SK-N-SH (cell line): Measurements from ENCODE around the gene JMJD8. TPM values are rescaled to one million over a fixed set of nuclear protein-coding genes. Genes with fewer than 3 reads are reported as not detected.
A peak's percentile ranks its signal among the peaks of the same experiment; 100 is the strongest.

Experiments
- CTCF ChIA-PET: fragments of 300-600, 350-600 bp; formaldehyde crosslinking; extraction: SDS; loops from one replicate; lab custom pipeline; 2021; lab: Yijun Ruan, JAX
- POLR2A ChIA-PET: fragments of 350-600 bp; sonication (Branson Sonifier 250); formaldehyde crosslinking; extraction: SDS; loops from one replicate; lab custom pipeline; 2020; ENCODE audit warnings: antibody characterized with exemption, inconsistent platforms; lab: Yijun Ruan, JAX
- DNase-seq: peaks from one replicate; pipeline ENCODE4 v3.0.0; 2012
- H2AFZ ChIP-seq: fragments of 200-600 bp; sonication (generic); 2 replicates; pipeline ENCODE4 v1.8.1; 2016; ENCODE audit warnings: antibody characterized with exemption, mild to moderate bottlenecking, low read depth
- H3F3A ChIP-seq: fragments of 200-600 bp; sonication (generic); replicated peaks from 2 replicates; pipeline ENCODE3; 2016; ENCODE audit warnings: antibody characterized with exemption, mild to moderate bottlenecking; ENCODE audit not compliant: insufficient read depth
- H3K27ac ChIP-seq, 2 experiments: fragments of 200-500 bp in 1 of 2; fragments of 200-600 bp in 1 of 2; sonication (Bioruptor generic) in 1 of 2; sonication (generic), shearing (Covaris generic) in 1 of 2; 2 replicates each; pipeline versions ENCODE4 v1.5.1 to v1.6.1; 2014 to 2016; ENCODE audit warnings: low read depth in 2 of 2, inconsistent platforms in 1 of 2, low read length in 1 of 2, mild to moderate bottlenecking in 1 of 2, mixed read lengths in 1 of 2
- H3K27me3 ChIP-seq: fragments of 200-600 bp; sonication (generic), shearing (Covaris generic); 2 replicates; pipeline ENCODE4 v1.6.1; 2016; ENCODE audit warnings: mixed run types; ENCODE audit not compliant: insufficient read depth
- H3K36me3 ChIP-seq, 2 experiments: fragments of 200-500 bp in 1 of 2; fragments of 200-600 bp in 1 of 2; sonication (Bioruptor generic) in 1 of 2; sonication (generic) in 1 of 2; replicated peaks in 1 of 2; 2 replicates each; pipeline versions ENCODE3 to v1.5.1; 2014 to 2016; ENCODE audit warnings: low read length in 1 of 2, mild to moderate bottlenecking in 1 of 2; ENCODE audit not compliant: insufficient read depth in 2 of 2, control insufficient read depth in 1 of 2
- H3K4me1 ChIP-seq, 2 experiments: fragments of 200-500 bp in 1 of 2; fragments of 200-600 bp in 1 of 2; sonication (Bioruptor generic) in 1 of 2; sonication (generic), shearing (Covaris generic) in 1 of 2; 2 replicates each; pipeline versions ENCODE4 v1.5.1 to v1.6.1; 2014 to 2016; ENCODE audit warnings: low read depth in 1 of 2, low read length in 1 of 2, mixed run types in 1 of 2; ENCODE audit not compliant: insufficient read depth in 2 of 2, control insufficient read depth in 1 of 2
- H3K4me2 ChIP-seq: fragments of 200-600 bp; sonication (generic), shearing (Covaris generic); 2 replicates; pipeline ENCODE4 v1.6.1; 2017; ENCODE audit warnings: mixed run types
- H3K4me3 ChIP-seq, 2 experiments: fragments of 200-500 bp in 1 of 2; fragments of 200-600 bp in 1 of 2; sonication (Bioruptor generic) in 1 of 2; sonication (generic), shearing (Covaris generic) in 1 of 2; 2 replicates each; pipeline versions ENCODE4 v1.5.1 to v1.8.1; 2014 to 2016; ENCODE audit warnings: low read depth in 2 of 2, inconsistent platforms in 1 of 2, low read length in 1 of 2, mild to moderate bottlenecking in 1 of 2, mixed read lengths in 1 of 2, moderate library complexity in 1 of 2
- H3K79me2 ChIP-seq: fragments of 200-600 bp; sonication (generic); 2 replicates; pipeline ENCODE4 v1.8.1; 2017; ENCODE audit warnings: mild to moderate bottlenecking; ENCODE audit not compliant: insufficient read depth
- H3K9ac ChIP-seq: fragments of 200-600 bp; sonication (generic); 2 replicates; pipeline ENCODE4 v1.6.1; 2017; ENCODE audit warnings: mixed run types
- H3K9me2 ChIP-seq: fragments of 200-600 bp; sonication (generic); 2 replicates; pipeline ENCODE4 v1.6.1; 2017; ENCODE audit warnings: mixed run types
- H3K9me3 ChIP-seq: fragments of 200-600 bp; sonication (generic); 2 replicates; pipeline ENCODE4 v1.6.1; 2017; ENCODE audit warnings: mixed run types, mild to moderate bottlenecking, moderate library complexity
- H4K20me1 ChIP-seq: fragments of 200-600 bp; sonication (generic); 2 replicates; pipeline ENCODE4 v1.6.1; 2017; ENCODE audit warnings: mild to moderate bottlenecking, mixed run types; ENCODE audit not compliant: insufficient read depth
- CHD2 ChIP-seq: fragments of 150-350 bp; IDR thresholded peaks from 2 replicates; pipeline ENCODE4 v1.6.1; 2018; ENCODE audit warnings: low read length; ENCODE audit not compliant: partially characterized antibody
- CTCF ChIP-seq: fragments of 200-600 bp; sonication (generic); IDR thresholded peaks from 2 replicates; pipeline ENCODE4 v1.6.1; 2017; ENCODE audit warnings: antibody characterized with exemption, mild to moderate bottlenecking, moderate library complexity
- ELF1 ChIP-seq: IDR thresholded peaks from 2 replicates; pipeline ENCODE4 v1.4.0; 2012
- EP300 ChIP-seq, 2 experiments: IDR thresholded peaks; 2 replicates each; pipeline versions ENCODE4 v1.4.0 to v1.6.1; 2012; ENCODE audit warnings: borderline replicate concordance in 1 of 2, low read depth in 1 of 2, low read length in 1 of 2
- FOXJ3 ChIP-seq: sonication (generic); formaldehyde crosslinking; IDR thresholded peaks from 2 replicates; pipeline ENCODE4 v1.5.1; 2020; ENCODE audit warnings: mild to moderate bottlenecking, missing genetic modification reagents
- FOXM1 ChIP-seq: IDR thresholded peaks from 2 replicates; pipeline ENCODE4 v1.4.0; 2012; ENCODE audit warnings: low read depth, mild to moderate bottlenecking
- GABPA ChIP-seq: IDR thresholded peaks from 2 replicates; pipeline ENCODE4 v1.4.0; 2012; ENCODE audit warnings: low read depth, mild to moderate bottlenecking
- GATA2 ChIP-seq: sonication (generic); formaldehyde crosslinking; IDR thresholded peaks from 2 replicates; pipeline ENCODE4 v1.5.0; 2020; ENCODE audit warnings: mild to moderate bottlenecking, missing genetic modification reagents
- IRF3 ChIP-seq: fragments of 150-350 bp; IDR thresholded peaks from 2 replicates; pipeline ENCODE4 v1.6.1; 2016; ENCODE audit warnings: mild to moderate bottlenecking, low read depth, low read length
- JUND ChIP-seq: IDR thresholded peaks from 2 replicates; pipeline ENCODE4 v1.4.0; 2012
- MAX ChIP-seq: IDR thresholded peaks from 2 replicates; pipeline ENCODE4 v1.4.0; 2012; ENCODE audit warnings: low read depth
- MEF2A ChIP-seq: IDR thresholded peaks from 2 replicates; pipeline ENCODE4 v1.4.0; 2012; ENCODE audit warnings: low read depth, borderline replicate concordance
- NFIC ChIP-seq: IDR thresholded peaks from 2 replicates; pipeline ENCODE4 v1.4.0; 2012; ENCODE audit warnings: borderline replicate concordance
- NRF1 ChIP-seq: IDR thresholded peaks from 2 replicates; pipeline ENCODE4 v1.6.1; 2012; ENCODE audit warnings: low read depth, mild to moderate bottlenecking, low read length
- PBX3 ChIP-seq: IDR thresholded peaks from 2 replicates; pipeline ENCODE4; 2012
- POLR2AphosphoS5 ChIP-seq: IDR thresholded peaks from 2 replicates; pipeline ENCODE4 v1.6.1; 2012; ENCODE audit warnings: low read depth, low read length
- RCOR1 ChIP-seq: fragments of 150-350 bp; IDR thresholded peaks from 2 replicates; pipeline ENCODE4 v1.6.1; 2017; ENCODE audit warnings: antibody characterized with exemption, low read length
- RFX5 ChIP-seq: IDR thresholded peaks from 2 replicates; pipeline ENCODE4 v1.6.1; 2012; ENCODE audit warnings: mild to moderate bottlenecking, improper control_type of control experiment, low read length
- RXRA ChIP-seq: IDR thresholded peaks from 2 replicates; pipeline ENCODE4 v1.4.0; 2012; ENCODE audit warnings: low read depth, mild to moderate bottlenecking, borderline replicate concordance
- SIN3A ChIP-seq: IDR thresholded peaks from 2 replicates; pipeline ENCODE4 v1.6.1; 2012; ENCODE audit warnings: low read depth, mild to moderate bottlenecking, low read length, moderate library complexity, borderline replicate concordance
- TAF1 ChIP-seq: IDR thresholded peaks from 2 replicates; pipeline ENCODE4 v1.6.1; 2012; ENCODE audit warnings: low read depth, mild to moderate bottlenecking, low read length, moderate library complexity, borderline replicate concordance
- USF2 ChIP-seq: fragments of 150-350 bp; IDR thresholded peaks from 2 replicates; pipeline ENCODE4 v1.6.1; 2017; ENCODE audit warnings: antibody characterized with exemption, low read length, low read depth, borderline replicate concordance
- YY1 ChIP-seq: IDR thresholded peaks from 2 replicates; pipeline ENCODE4 v1.4.0; 2012; ENCODE audit warnings: low read depth, mild to moderate bottlenecking
- WGBS: methylation state at CpG from one replicate; pipeline ENCODE4 v1.1.6; 2017; ENCODE audit warnings: low lambda C conversion rate; 5-methylcytosine and 5-hydroxymethylcytosine counted together
- polyA plus RNA-seq, 3 experiments: library from polyadenylated mRNA; depleted of rRNA; stranded (reverse); fragments of >200 nt; gene quantifications; 2 replicates each; pipeline ENCODE4 v1.2.3, GENCODE V29; 2012
- TF ChIP-seq, protein P1 (sequence below): IDR thresholded peaks from 2 replicates; pipeline ENCODE4 v1.4.0; 2012; ENCODE audit warnings: low read depth, borderline replicate concordance
- TF ChIP-seq, protein P2 (sequence below): IDR thresholded peaks from 2 replicates; pipeline ENCODE4 v1.4.0; 2012; ENCODE audit warnings: low read depth, borderline replicate concordance

Gene JMJD8
- polyA plus RNA-seq, 1 of the 3 experiments (the other 2 are of a cell fraction), result 67.0 TPM

DNA sequence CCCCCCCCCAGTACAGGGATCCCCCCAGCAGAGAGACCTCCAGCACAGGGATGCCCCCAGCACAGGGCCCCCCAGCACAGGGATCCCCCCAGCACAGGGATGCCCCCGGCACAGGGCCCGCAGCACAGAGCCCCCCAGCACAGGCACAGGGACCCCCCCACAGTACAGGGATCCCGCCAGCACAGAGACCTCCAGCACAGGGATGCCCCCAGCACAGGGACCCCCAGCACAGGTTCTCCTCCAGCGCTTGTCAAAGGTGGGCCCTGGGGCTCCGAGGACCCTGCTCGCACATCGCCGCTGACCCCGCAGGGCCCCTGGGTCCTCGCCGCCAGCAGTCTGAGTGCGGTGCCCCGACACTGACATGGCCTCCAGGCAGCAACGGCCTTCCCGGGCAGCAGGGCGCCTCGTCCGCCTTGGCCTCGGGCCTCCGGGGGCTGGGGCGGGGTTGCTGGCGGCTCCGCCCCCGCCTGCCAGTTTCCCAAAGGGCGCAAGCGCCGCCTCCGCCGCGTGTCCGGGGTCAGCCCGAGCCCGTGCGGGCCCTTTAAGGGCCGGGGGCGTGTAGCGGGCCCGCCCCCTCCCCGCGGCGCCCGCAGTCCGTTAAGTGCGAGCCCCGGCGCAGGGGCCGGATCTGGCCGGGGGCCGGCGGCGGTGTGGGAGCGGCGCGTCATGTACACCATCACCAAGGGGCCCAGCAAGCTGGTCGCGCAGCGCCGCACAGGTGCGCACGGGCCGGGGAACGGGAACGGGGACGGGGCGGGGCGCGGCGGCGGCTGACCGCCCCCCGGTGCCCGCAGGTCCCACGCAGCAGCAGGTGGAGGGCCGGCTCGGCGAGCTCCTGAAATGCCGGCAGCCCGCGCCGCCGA, 42.6 kb downstream of the JMJD8 start, which contains the start of gene MCRIP2:
Gene MCRIP2 (plus strand): TSS at position 503 of the 863 bp plus-strand sequence. CDS start 164 bp downstream, at position 667.
- peak within 1 kb of the TSS; percentile 83 for H3K9ac ChIP-seq
- 0% methylated on average over 20 of the region's 81 CpGs for whole genome bisulfite sequencing
- peaks cover 6 to 32% of the 10 kb centered on the region in 2 experiments; a peak in 2 of 4 replicates for H3K4me1 ChIP-seq
- POLR2A ChIA-PET, result interaction anchor here (1.0 to 1.9 kb wide), 2 partner anchors 11 to 38 kb away, joined by 4 read pairs; no protein-coding TSS in a partner anchor
- H3K79me2 ChIP-seq, result peaks cover 11% of the 10 kb centered on the region; the same call in 1 of the 2 replicates
- peak; percentile 93 for DNase-seq
- CTCF ChIA-PET, result interaction anchor here (0.6 to 1.0 kb wide), 3 partner anchors 15 to 39 kb away, joined by 3 read pairs; partner anchors contain the start of gene STUB1
- peak within 1 kb of the TSS in 1 of 2 experiments; percentile 83; a peak in 1 of 4 replicates for H3K27ac ChIP-seq
- H3K4me3 ChIP-seq, result peak within 1 kb of the TSS; percentile 73 to 76
- no peaks in the 10 kb centered on the region for H3K9me3 ChIP-seq
- H3K27me3 ChIP-seq, result no peaks in the 10 kb centered on the region
- no peaks in the 10 kb centered on the region for H3K9me2 ChIP-seq
- H3K36me3 ChIP-seq, result no peaks in the 10 kb centered on the region
- peaks cover 13% of the 10 kb centered on the region for H3F3A ChIP-seq
- peak within 1 kb of the TSS; percentile 82 for H2AFZ ChIP-seq
- H4K20me1 ChIP-seq, result no peaks in the 10 kb centered on the region
- H3K4me2 ChIP-seq, result peak within 1 kb of the TSS; percentile 86
- no peak for TF ChIP-seq USF2
- TF ChIP-seq MAX, result peak; percentile 81; the same call in 1 of the 2 replicates
- no peak for TF ChIP-seq GABPA
- TF ChIP-seq IRF3, result no peak
- TF ChIP-seq MEF2A, result no peak
- no peak for TF ChIP-seq ELF1
- TF ChIP-seq, protein P1, sequence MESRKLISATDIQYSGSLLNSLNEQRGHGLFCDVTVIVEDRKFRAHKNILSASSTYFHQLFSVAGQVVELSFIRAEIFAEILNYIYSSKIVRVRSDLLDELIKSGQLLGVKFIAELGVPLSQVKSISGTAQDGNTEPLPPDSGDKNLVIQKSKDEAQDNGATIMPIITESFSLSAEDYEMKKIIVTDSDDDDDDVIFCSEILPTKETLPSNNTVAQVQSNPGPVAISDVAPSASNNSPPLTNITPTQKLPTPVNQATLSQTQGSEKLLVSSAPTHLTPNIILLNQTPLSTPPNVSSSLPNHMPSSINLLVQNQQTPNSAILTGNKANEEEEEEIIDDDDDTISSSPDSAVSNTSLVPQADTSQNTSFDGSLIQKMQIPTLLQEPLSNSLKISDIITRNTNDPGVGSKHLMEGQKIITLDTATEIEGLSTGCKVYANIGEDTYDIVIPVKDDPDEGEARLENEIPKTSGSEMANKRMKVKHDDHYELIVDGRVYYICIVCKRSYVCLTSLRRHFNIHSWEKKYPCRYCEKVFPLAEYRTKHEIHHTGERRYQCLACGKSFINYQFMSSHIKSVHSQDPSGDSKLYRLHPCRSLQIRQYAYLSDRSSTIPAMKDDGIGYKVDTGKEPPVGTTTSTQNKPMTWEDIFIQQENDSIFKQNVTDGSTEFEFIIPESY, result no peak
- peak; percentile 88 for TF ChIP-seq POLR2AphosphoS5
- peak; percentile 60 for TF ChIP-seq NRF1
- no peak for TF ChIP-seq GATA2 (CRISPR knock-in tag)
- TF ChIP-seq SIN3A, result peak; percentile 67; the same call in 1 of the 2 replicates
- TF ChIP-seq, protein P2, sequence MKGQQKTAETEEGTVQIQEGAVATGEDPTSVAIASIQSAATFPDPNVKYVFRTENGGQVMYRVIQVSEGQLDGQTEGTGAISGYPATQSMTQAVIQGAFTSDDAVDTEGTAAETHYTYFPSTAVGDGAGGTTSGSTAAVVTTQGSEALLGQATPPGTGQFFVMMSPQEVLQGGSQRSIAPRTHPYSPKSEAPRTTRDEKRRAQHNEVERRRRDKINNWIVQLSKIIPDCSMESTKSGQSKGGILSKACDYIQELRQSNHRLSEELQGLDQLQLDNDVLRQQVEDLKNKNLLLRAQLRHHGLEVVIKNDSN, result no peak; the same call in 1 of the 2 replicates
- no peak for TF ChIP-seq RCOR1
- no peak for TF ChIP-seq EP300 (IDR thresholded peaks at IDR 0.05; ENCODE audit: borderline replicate concordance in 1 of 2, low read depth in 1 of 2, low read length in 1 of 2)
- peak; percentile 67 for TF ChIP-seq TAF1
- no peak for TF ChIP-seq CHD2
- TF ChIP-seq NFIC, result no peak
- TF ChIP-seq FOXM1, result no peak
- no peak for TF ChIP-seq FOXJ3 (CRISPR knock-in tag)
- TF ChIP-seq RFX5, result no peak
- peak; percentile 66; the same call in 1 of the 2 replicates for TF ChIP-seq YY1
- TF ChIP-seq RXRA, result no peak
- TF ChIP-seq JUND, result no peak
- no peak for TF ChIP-seq PBX3
- no peak for TF ChIP-seq CTCF
